Mesothelial cell of epicardium (in vitro differentiated cells): ENCODE data around the gene GRB10. TPM values are rescaled to one million over a fixed set of nuclear protein-coding genes. Genes with fewer than 3 reads are reported as not detected.

Experiments used
- DNase-seq, 2 experiments: peaks; one replicate each; pipeline ENCODE4 v3.0.0; 2021; ENCODE audit warnings: low spot score in 2 of 2; ENCODE audit not compliant: unreplicated experiment in 2 of 2
- H3K27ac Mint-ChIP-seq: 2 replicates; pipeline ENCODE4 v1.8.0; 2021; ENCODE audit warnings: mixed read lengths
- H3K27me3 Mint-ChIP-seq: 2 replicates; pipeline ENCODE4 v1.8.0; 2021; ENCODE audit warnings: low read depth, mixed read lengths
- H3K36me3 Mint-ChIP-seq: 2 replicates; pipeline ENCODE4 v1.8.0; 2021; ENCODE audit warnings: mixed read lengths
- H3K4me1 Mint-ChIP-seq: 2 replicates; pipeline ENCODE4 v1.8.0; 2021; ENCODE audit warnings: mixed read lengths
- H3K4me3 Mint-ChIP-seq: 2 replicates; pipeline ENCODE4 v1.8.0; 2021; ENCODE audit warnings: mild to moderate bottlenecking, moderate library complexity, mixed read lengths
- H3K9me3 Mint-ChIP-seq: 2 replicates; pipeline ENCODE4 v1.8.0; 2021; ENCODE audit warnings: mixed read lengths
- CTCF ChIP-seq: fragments of 200-600 bp; sonication (generic); IDR thresholded peaks from one replicate; pipeline ENCODE4 v1.5.0; 2021; ENCODE audit warnings: antibody characterized with exemption; ENCODE audit not compliant: unreplicated experiment
- total RNA-seq: library from RNA; stranded (reverse); gene quantifications from 3 replicates; pipeline ENCODE4 v1.2.1, GENCODE V29; 2021

Gene GRB10
- total RNA-seq, 1 donor from 2014 or later, result 59.2 TPM

GRCh38 chr7:50678586-50678985 is 104.1 kb downstream of the GRB10 start:
- Mint-ChIP-seq H3K36me3 (peaks cover 4% of the 10 kb centered on the region), H3K9me3 (no peaks in the 10 kb centered on the region), H3K4me3 (no peak overlapping the region), H3K27me3 (no peaks in the 10 kb centered on the region), H3K27ac (no peak overlapping the region), H3K4me1 (peaks cover 2% of the 10 kb centered on the region)
- no peak for DNase-seq
- no peak for TF ChIP-seq CTCF

- Mint-ChIP-seq H3K36me3 (peaks cover 4% of the 10 kb centered on the region), H3K27ac (no peak overlapping the region), H3K27me3 (no peaks in the 10 kb centered on the region), H3K9me3 (no peaks in the 10 kb centered on the region), H3K4me1 (peaks cover 2% of the 10 kb centered on the region), H3K4me3 (no peak overlapping the region)
- DNase-seq, result no peak
- TF ChIP-seq CTCF, result no peak
Measured at GRCh38 chr7:50677638-50677996, 105.1 kb downstream of the GRB10 start.

- Mint-ChIP-seq H3K9me3 (no peaks in the 10 kb centered on the region), H3K4me1 (peaks cover 2% of the 10 kb centered on the region), H3K36me3 (peaks cover 8% of the 10 kb centered on the region), H3K4me3 (no peak overlapping the region), H3K27ac (no peak overlapping the region), H3K27me3 (no peaks in the 10 kb centered on the region)
- TF ChIP-seq CTCF, result no peak
- no peak for DNase-seq
Measured at GRCh38 chr7:50676740-50677637, 105.7 kb downstream of the GRB10 start.

GRCh38 chr7:50676079-50676478 is 106.6 kb downstream of the GRB10 start:
- Mint-ChIP-seq H3K4me3 (no peak overlapping the region), H3K9me3 (no peaks in the 10 kb centered on the region), H3K27ac (no peak overlapping the region), H3K27me3 (no peaks in the 10 kb centered on the region), H3K4me1 (peaks cover 2% of the 10 kb centered on the region), H3K36me3 (peaks cover 8% of the 10 kb centered on the region)
- no peak for TF ChIP-seq CTCF
- no peak for DNase-seq

GRCh38 chr7:50674896-50675835 is 107.5 kb downstream of the GRB10 start:
- Mint-ChIP-seq H3K27me3 (no peaks in the 10 kb centered on the region), H3K27ac (no peak overlapping the region), H3K9me3 (no peaks in the 10 kb centered on the region), H3K36me3 (peaks cover 12% of the 10 kb centered on the region), H3K4me3 (no peak overlapping the region), H3K4me1 (peaks cover 8% of the 10 kb centered on the region)
- TF ChIP-seq CTCF, result no peak
- DNase-seq, result no peak
